Subcutaneous abdominal adipose tissue (tissue), 5 donors: Measurements from ENCODE around the gene RAI14.

ENCODE experiments used
- H3K27ac ChIP-seq: one replicate; pipeline ENCODE4 v1.7.0; 2013; ENCODE audit warnings: low read depth, mild to moderate bottlenecking, inconsistent platforms, low read length, moderate library complexity
- H3K27me3 ChIP-seq, 5 donors: one replicate each; pipeline ENCODE4 v1.7.0; 2013; ENCODE audit warnings: low read length in 5 of 5, inconsistent platforms in 1 of 5; ENCODE audit not compliant: control insufficient read depth in 5 of 5, insufficient read depth in 4 of 5
- H3K36me3 ChIP-seq, 5 donors: one replicate each; pipeline ENCODE4 v1.7.0; 2013; ENCODE audit warnings: low read length in 5 of 5; ENCODE audit not compliant: control insufficient read depth in 5 of 5, insufficient read depth in 5 of 5
- H3K4me1 ChIP-seq, 5 donors: one replicate each; pipeline ENCODE4 v1.7.0; 2013; ENCODE audit warnings: low read length in 5 of 5, mild to moderate bottlenecking in 3 of 5, moderate library complexity in 1 of 5; ENCODE audit not compliant: control insufficient read depth in 5 of 5, insufficient read depth in 5 of 5
- H3K4me3 ChIP-seq, 5 donors: one replicate each; pipeline ENCODE4 v1.7.0; 2013; ENCODE audit warnings: low read length in 5 of 5, low read depth in 1 of 5
- H3K9ac ChIP-seq, 5 donors: one replicate each; pipeline ENCODE4 v1.7.0; 2013; ENCODE audit warnings: low read length in 5 of 5, mild to moderate bottlenecking in 4 of 5, moderate library complexity in 3 of 5
- H3K9me3 ChIP-seq, 5 donors: one replicate each; pipeline ENCODE4 v1.7.0; 2013; ENCODE audit warnings: low read length in 5 of 5; ENCODE audit not compliant: control insufficient read depth in 5 of 5
- donor health status: healthy.
- donor health status: healthy.
- donor health status: healthy.
- donor health status: healthy.
- donor health status: healthy.

The RAI14 gene

GRCh38 chr5:34803974-34804732, 148.0 kb downstream of the RAI14 start:
- no peaks in the 10 kb centered on the region for H3K4me1 ChIP-seq
- H3K9me3 ChIP-seq, result no peaks in the 10 kb centered on the region
- no peak overlapping the region for H3K9ac ChIP-seq
- no peak overlapping the region for H3K27ac ChIP-seq
- no peaks in the 10 kb centered on the region for H3K27me3 ChIP-seq
- H3K4me3 ChIP-seq, result no peak overlapping the region
- H3K36me3 ChIP-seq, result peaks cover 0 to 8% (median under 1%) of the 10 kb centered on the region in 5 donors

DNA sequence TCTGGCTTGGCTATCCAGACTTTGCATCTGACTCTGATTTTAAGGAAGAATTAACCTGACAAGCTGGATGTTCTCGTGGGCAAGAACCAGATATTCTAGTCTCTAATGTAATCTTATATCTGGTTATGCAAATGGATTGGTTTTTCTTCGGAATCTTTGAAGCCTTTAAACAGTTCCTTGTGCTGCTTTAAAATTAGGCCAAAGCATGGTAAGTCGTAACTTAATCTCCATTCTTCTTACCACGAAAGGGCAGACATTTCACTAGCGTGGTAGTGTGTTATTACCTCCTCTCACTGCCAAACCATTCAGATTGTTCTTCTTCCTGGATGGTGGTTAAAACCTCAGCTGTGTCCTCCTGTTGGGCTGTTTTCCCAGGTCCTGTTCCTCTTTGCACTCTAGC, 148.8 kb downstream of the RAI14 start:
- no peak overlapping the region for H3K27ac ChIP-seq
- H3K27me3 ChIP-seq, result no peaks in the 10 kb centered on the region
- no peak overlapping the region for H3K9ac ChIP-seq
- peaks cover 0 to 8% (median 0%) of the 10 kb centered on the region in 5 donors for H3K36me3 ChIP-seq
- H3K4me3 ChIP-seq, result no peak overlapping the region
- H3K4me1 ChIP-seq, result no peaks in the 10 kb centered on the region
- no peaks in the 10 kb centered on the region for H3K9me3 ChIP-seq

DNA sequence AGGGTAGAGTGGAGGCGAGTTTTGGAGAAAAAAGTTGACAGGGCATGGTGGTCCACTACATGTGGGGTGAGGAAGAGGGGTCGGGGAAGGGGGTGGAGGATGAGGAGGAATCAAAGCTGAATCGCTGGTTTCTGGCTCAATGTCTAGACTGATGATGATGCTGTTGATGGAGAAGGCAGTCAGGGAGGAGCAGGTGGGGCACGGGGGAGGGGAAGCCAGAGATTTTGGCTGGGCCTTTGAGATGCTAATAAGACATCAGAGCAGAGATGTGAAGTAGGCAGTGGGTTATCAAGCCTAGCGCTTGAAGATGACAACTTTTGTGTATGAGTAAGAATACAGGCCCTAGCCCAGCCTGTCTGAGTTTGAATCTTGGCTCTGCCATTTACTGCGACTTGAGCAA, 150.4 kb downstream of the RAI14 start:
- no peak overlapping the region for H3K9ac ChIP-seq
- H3K36me3 ChIP-seq, result peaks cover 0 to 8% (median 0%) of the 10 kb centered on the region in 5 donors
- no peak overlapping the region for H3K4me3 ChIP-seq
- H3K27ac ChIP-seq, result no peak overlapping the region
- H3K9me3 ChIP-seq, result no peaks in the 10 kb centered on the region
- H3K27me3 ChIP-seq, result no peaks in the 10 kb centered on the region
- H3K4me1 ChIP-seq, result no peaks in the 10 kb centered on the region

- no peaks in the 10 kb centered on the region for H3K9me3 ChIP-seq
- H3K36me3 ChIP-seq, result peaks cover 0 to 5% (median 0%) of the 10 kb centered on the region in 5 donors
- H3K9ac ChIP-seq, result no peak overlapping the region
- no peaks in the 10 kb centered on the region for H3K4me1 ChIP-seq
- H3K27ac ChIP-seq, result no peak overlapping the region
- no peaks in the 10 kb centered on the region for H3K27me3 ChIP-seq
- H3K4me3 ChIP-seq, result no peak overlapping the region
Measured at GRCh38 chr5:34811706-34812105, 155.6 kb downstream of the RAI14 start.

- H3K9ac ChIP-seq, result no peak overlapping the region
- no peaks in the 10 kb centered on the region for H3K27me3 ChIP-seq
- H3K9me3 ChIP-seq, result no peaks in the 10 kb centered on the region
- no peak overlapping the region for H3K4me3 ChIP-seq
- H3K36me3 ChIP-seq, result peaks cover 0 to 3% (median 0%) of the 10 kb centered on the region in 5 donors
- no peaks in the 10 kb centered on the region for H3K4me1 ChIP-seq
- no peak overlapping the region for H3K27ac ChIP-seq
Measured at GRCh38 chr5:34813509-34813908, 157.4 kb downstream of the RAI14 start.

DNA sequence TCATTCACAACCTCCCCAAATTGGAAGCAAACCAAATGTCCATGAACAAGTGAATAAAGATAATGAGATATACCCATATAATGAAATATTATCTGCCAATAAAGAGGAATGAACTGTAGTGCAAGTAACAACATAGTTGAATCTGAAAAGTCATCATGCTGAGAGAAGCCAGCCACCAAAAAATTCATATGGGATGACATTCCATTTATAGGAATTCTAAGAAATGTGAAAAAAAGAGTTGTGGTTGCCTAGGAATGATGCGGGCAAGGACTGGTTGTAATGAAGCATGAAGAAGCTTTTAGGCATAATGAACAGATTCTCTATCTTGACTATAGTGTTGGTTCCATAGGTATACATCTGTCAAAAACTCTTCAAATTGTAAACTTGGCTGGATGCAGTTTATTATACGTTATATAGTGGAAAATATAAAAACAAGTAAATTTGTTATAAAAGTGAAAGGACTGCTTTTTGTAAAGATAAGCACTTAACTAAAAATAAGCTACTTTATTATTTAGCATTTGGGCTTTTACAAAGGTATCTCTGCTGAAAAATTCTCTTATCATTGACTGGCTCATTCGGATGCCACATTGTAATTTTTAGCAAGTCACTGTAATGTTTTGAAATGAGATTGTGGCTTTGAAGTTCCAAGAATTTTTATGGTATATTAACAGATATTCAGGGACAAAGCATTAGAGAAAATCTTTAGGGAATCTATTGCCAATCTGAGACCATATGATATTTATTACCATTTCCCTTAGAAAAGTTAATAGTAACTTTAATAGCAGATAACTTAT, 161.6 kb downstream of the RAI14 start:
- H3K9me3 ChIP-seq, result no peaks in the 10 kb centered on the region
- no peaks in the 10 kb centered on the region for H3K4me1 ChIP-seq
- no peaks in the 10 kb centered on the region for H3K27me3 ChIP-seq
- H3K9ac ChIP-seq, result no peak overlapping the region
- no peak overlapping the region for H3K27ac ChIP-seq
- no peaks in the 10 kb centered on the region for H3K36me3 ChIP-seq
- H3K4me3 ChIP-seq, result no peak overlapping the region

DNA sequence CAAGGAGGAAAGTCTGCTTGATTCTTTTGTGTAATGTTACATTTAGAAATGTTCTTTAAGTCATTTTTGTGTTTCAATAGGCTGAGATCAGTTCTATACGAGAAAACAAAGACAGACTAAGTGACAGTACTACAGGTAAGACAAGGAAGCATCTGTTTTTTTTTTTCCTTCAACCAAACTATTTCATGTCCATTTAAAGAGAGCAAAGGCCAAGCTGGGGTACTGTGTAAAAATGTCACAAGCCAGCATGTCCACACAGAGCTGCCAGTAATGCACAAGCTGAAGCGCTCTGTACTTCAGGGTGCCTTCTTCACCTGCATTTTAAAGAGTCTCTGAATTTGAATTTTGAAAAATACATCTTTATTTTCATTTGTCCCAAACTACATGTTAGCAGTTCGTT, 162.6 kb downstream of the RAI14 start:
- no peaks in the 10 kb centered on the region for H3K9me3 ChIP-seq
- no peak overlapping the region for H3K9ac ChIP-seq
- peaks cover 4 to 9% (median 5%) of the 10 kb centered on the region in 5 donors for H3K36me3 ChIP-seq
- no peaks in the 10 kb centered on the region for H3K4me1 ChIP-seq
- no peak overlapping the region for H3K4me3 ChIP-seq
- H3K27me3 ChIP-seq, result no peaks in the 10 kb centered on the region
- no peak overlapping the region for H3K27ac ChIP-seq

GRCh38 chr5:34820593-34820992, 164.5 kb downstream of the RAI14 start:
- H3K36me3 ChIP-seq, result peaks cover 4 to 16% (median 10%) of the 10 kb centered on the region in 5 donors
- no peaks in the 10 kb centered on the region for H3K27me3 ChIP-seq
- no peak overlapping the region for H3K4me3 ChIP-seq
- no peak overlapping the region for H3K9ac ChIP-seq
- H3K9me3 ChIP-seq, result no peaks in the 10 kb centered on the region
- no peak overlapping the region for H3K27ac ChIP-seq
- no peaks in the 10 kb centered on the region for H3K4me1 ChIP-seq

- H3K9me3 ChIP-seq, result no peaks in the 10 kb centered on the region
- H3K9ac ChIP-seq, result no peak overlapping the region
- no peaks in the 10 kb centered on the region for H3K4me1 ChIP-seq
- H3K27me3 ChIP-seq, result no peaks in the 10 kb centered on the region
- no peak overlapping the region for H3K27ac ChIP-seq
- no peak overlapping the region for H3K4me3 ChIP-seq
- H3K36me3 ChIP-seq, result peaks cover 8 to 29% (median 16%) of the 10 kb centered on the region in 5 donors
Measured at GRCh38 chr5:34822956-34823715, 167.0 kb downstream of the RAI14 start.

DNA sequence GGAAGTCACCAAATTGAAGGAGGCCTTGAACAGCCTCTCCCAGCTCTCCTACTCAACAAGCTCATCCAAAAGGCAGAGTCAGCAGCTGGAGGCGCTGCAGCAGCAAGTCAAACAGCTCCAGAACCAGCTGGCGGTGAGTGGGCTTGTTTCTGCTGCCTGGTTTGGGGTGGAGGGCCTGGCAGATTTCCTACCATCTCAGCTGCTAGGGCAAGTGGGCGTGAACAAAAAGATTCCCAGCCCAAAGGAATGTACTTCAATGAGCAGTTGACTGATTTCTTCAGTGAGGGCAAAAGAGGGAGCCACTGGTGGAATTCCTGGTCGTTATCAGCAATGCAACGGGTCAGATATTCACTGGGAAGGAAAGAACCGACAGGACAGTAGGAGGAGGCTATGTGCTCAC, 170.2 kb downstream of the RAI14 start:
- Histone ChIP-seq H3K27me3 (no peaks in the 10 kb centered on the region), H3K27ac (no peak overlapping the region), H3K36me3 (peaks cover 8 to 44% (median 19%) of the 10 kb centered on the region in 5 donors)

More for the DNA sequence above, 170.2 kb downstream of the RAI14 start:
- H3K9ac ChIP-seq, result no peak overlapping the region
- no peak overlapping the region for H3K4me3 ChIP-seq
- no peaks in the 10 kb centered on the region for H3K9me3 ChIP-seq
- no peaks in the 10 kb centered on the region for H3K4me1 ChIP-seq
